Astrocyte (in vitro differentiated cells and primary cell): ENCODE results near the gene OTULINL. TPM values are rescaled to one million over a fixed set of nuclear protein-coding genes. Genes with fewer than 3 reads are reported as not detected.

Source experiments
- DNase-seq: peaks from one replicate; pipeline ENCODE4 v3.0.0-alpha.2; 2010; ENCODE audit warnings: low read depth
- FAIRE-seq: peaks from 2 replicates; lab custom pipeline; 2011; peaks lifted over from hg19 to GRCh38; lab: Jason Lieb, UNC
- H2AFZ ChIP-seq: 2 replicates; pipeline ENCODE4 v1.6.0; 2012; ENCODE audit warnings: low read depth, low read length, inconsistent platforms
- H3K27ac ChIP-seq: 2 replicates; pipeline ENCODE4 v1.5.1; 2011; ENCODE audit warnings: low read depth, low read length, inconsistent platforms
- H3K27me3 ChIP-seq: 2 replicates; pipeline ENCODE4 v1.6.0; 2011; ENCODE audit warnings: low read length, inconsistent platforms; ENCODE audit not compliant: insufficient read depth
- H3K36me3 ChIP-seq: 2 replicates; pipeline ENCODE4 v1.5.1; 2011; ENCODE audit warnings: low read length, inconsistent platforms; ENCODE audit not compliant: insufficient read depth
- H3K4me1 ChIP-seq: 2 replicates; pipeline ENCODE4 v1.5.1; 2011; ENCODE audit warnings: low read length, inconsistent platforms; ENCODE audit not compliant: insufficient read depth
- H3K4me2 ChIP-seq: 2 replicates; pipeline ENCODE4 v1.6.0; 2012; ENCODE audit warnings: low read length, inconsistent platforms
- H3K4me3 ChIP-seq: 2 replicates; pipeline ENCODE4 v1.5.1; 2011; ENCODE audit warnings: low read depth, mild to moderate bottlenecking, low read length, inconsistent platforms; ENCODE audit not compliant: insufficient read depth
- H3K79me2 ChIP-seq: 2 replicates; pipeline ENCODE4 v1.6.0; 2012; ENCODE audit warnings: mild to moderate bottlenecking, low read length, inconsistent platforms; ENCODE audit not compliant: insufficient read depth
- H3K9ac ChIP-seq: 2 replicates; pipeline ENCODE4 v1.6.0; 2012; ENCODE audit warnings: mild to moderate bottlenecking, low read length, inconsistent platforms
- H3K9me3 ChIP-seq: 2 replicates; pipeline ENCODE4 v1.5.1; 2012; ENCODE audit warnings: low read depth, mild to moderate bottlenecking, low read length, inconsistent platforms; ENCODE audit not compliant: insufficient read depth
- H4K20me1 ChIP-seq: 2 replicates; pipeline ENCODE4 v1.6.0; 2012; ENCODE audit warnings: low read length, inconsistent platforms; ENCODE audit not compliant: insufficient read depth
- H3K27ac Mint-ChIP-seq: one replicate; pipeline ENCODE4 v1.8.0; 2021; ENCODE audit warnings: mild to moderate bottlenecking, mixed read lengths; ENCODE audit not compliant: unreplicated experiment
- H3K27me3 Mint-ChIP-seq: one replicate; pipeline ENCODE4 v1.8.0; 2021; ENCODE audit warnings: low read depth, mixed read lengths; ENCODE audit not compliant: unreplicated experiment
- H3K36me3 Mint-ChIP-seq: one replicate; pipeline ENCODE4 v1.8.0; 2021; ENCODE audit warnings: low read depth, mixed read lengths; ENCODE audit not compliant: unreplicated experiment
- H3K4me1 Mint-ChIP-seq: one replicate; pipeline ENCODE4 v1.8.0; 2021; ENCODE audit warnings: low read depth, mixed read lengths; ENCODE audit not compliant: unreplicated experiment
- H3K4me3 Mint-ChIP-seq: one replicate; pipeline ENCODE4 v1.8.0; 2021; ENCODE audit warnings: mild to moderate bottlenecking, moderate library complexity, mixed read lengths; ENCODE audit not compliant: unreplicated experiment
- H3K9me3 Mint-ChIP-seq: one replicate; pipeline ENCODE4 v1.8.0; 2021; ENCODE audit warnings: mild to moderate bottlenecking, mixed read lengths; ENCODE audit not compliant: unreplicated experiment
- EZH2 ChIP-seq: IDR thresholded peaks from 2 replicates; pipeline ENCODE4 v1.6.1; 2012; ENCODE audit warnings: mild to moderate bottlenecking, low read length, inconsistent platforms; ENCODE audit not compliant: insufficient read depth
- total RNA-seq: library from RNA; stranded (reverse); gene quantifications from 2 replicates; pipeline ENCODE4 v1.2.1, GENCODE V29; 2021
- TF ChIP-seq, protein P1 (sequence below): IDR thresholded peaks from 2 replicates; pipeline ENCODE4 v1.5.1; 2011; ENCODE audit warnings: low read depth, mild to moderate bottlenecking, inconsistent platforms, low read length, moderate library complexity; ENCODE audit not compliant: insufficient read depth

OTULINL gene
- total RNA-seq, 1 donor from 2014 or later = 2.8 TPM

DNA sequence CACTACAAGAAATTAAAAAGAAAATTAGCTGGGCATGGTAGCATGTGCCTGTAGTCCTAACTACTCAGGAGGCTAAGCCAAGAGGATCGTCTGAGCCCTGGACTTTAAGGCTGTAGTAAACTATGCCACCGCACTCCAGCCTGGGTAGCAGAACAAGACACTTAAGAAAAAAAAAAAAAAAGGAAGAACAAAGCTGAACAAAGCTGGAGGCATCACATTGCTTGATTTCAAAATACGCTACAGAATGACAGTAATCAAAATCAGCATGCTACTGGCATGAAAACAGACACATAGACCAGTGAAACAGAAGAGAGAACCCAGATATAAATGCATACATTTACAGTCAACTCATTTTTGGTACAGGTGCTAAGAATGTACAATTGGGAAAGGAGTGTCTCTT lies 68.5 kb downstream of the OTULINL start:
- Histone ChIP-seq H3K79me2 (no peaks in the 10 kb centered on the region), H3K9ac (no peak overlapping the region), H3K9me3 (no peaks in the 10 kb centered on the region), H3K4me1 (no peaks in the 10 kb centered on the region), H3K4me2 (no peak overlapping the region), H4K20me1 (no peaks in the 10 kb centered on the region), H3K36me3 (no peaks in the 10 kb centered on the region), H3K27ac (no peak overlapping the region), H3K4me3 (no peak overlapping the region), H2AFZ (no peak overlapping the region), H3K27me3 (peaks cover 6% of the 10 kb centered on the region)
- no peak overlapping the region for H3K27ac Mint-ChIP-seq
- H3K27me3 Mint-ChIP-seq = peaks cover 18% of the 10 kb centered on the region
- peaks cover 4% of the 10 kb centered on the region for H3K4me1 Mint-ChIP-seq
- H3K4me3 Mint-ChIP-seq = no peak overlapping the region
- no peak for DNase-seq
- no peaks in the 10 kb centered on the region for H3K9me3 Mint-ChIP-seq
- FAIRE-seq = no peak
- no peak for TF ChIP-seq EZH2
- TF ChIP-seq, protein P1, sequence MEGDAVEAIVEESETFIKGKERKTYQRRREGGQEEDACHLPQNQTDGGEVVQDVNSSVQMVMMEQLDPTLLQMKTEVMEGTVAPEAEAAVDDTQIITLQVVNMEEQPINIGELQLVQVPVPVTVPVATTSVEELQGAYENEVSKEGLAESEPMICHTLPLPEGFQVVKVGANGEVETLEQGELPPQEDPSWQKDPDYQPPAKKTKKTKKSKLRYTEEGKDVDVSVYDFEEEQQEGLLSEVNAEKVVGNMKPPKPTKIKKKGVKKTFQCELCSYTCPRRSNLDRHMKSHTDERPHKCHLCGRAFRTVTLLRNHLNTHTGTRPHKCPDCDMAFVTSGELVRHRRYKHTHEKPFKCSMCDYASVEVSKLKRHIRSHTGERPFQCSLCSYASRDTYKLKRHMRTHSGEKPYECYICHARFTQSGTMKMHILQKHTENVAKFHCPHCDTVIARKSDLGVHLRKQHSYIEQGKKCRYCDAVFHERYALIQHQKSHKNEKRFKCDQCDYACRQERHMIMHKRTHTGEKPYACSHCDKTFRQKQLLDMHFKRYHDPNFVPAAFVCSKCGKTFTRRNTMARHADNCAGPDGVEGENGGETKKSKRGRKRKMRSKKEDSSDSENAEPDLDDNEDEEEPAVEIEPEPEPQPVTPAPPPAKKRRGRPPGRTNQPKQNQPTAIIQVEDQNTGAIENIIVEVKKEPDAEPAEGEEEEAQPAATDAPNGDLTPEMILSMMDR = no peak
- no peaks in the 10 kb centered on the region for H3K36me3 Mint-ChIP-seq

DNA sequence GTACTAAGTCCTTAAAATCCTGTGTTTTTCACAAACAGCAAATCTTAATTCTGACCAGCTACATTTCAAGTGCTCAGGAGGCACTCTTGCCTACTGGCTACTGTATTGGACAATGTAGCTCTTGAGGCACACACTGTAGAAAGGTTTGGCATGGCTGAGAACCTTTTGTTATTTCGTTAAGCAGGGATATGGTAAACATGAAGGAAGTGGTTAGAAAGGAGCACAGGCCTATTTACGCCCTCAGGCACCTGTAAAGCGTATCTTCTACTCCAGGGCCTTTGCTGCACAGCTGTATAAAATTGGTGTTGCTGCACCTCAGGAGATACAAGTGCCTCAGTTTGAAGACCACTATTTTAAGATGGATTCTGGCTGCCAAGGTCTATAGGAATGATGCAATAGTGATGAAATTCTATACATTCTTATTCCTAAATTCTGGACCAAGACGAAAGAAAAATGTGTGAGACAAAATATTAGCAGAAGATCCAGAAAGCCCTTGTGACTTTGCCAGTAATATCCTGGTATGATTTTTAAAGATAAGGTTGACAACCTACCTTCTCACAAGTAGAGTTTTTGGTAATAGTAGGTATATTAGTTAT lies 73.7 kb downstream of the OTULINL start:
- Histone ChIP-seq H3K4me1 (peaks cover 4% of the 10 kb centered on the region), H3K36me3 (no peaks in the 10 kb centered on the region), H3K9me3 (no peaks in the 10 kb centered on the region), H3K27me3 (peaks cover 8% of the 10 kb centered on the region), H2AFZ (no peak overlapping the region), H4K20me1 (no peaks in the 10 kb centered on the region), H3K9ac (no peak overlapping the region), H3K4me2 (no peak overlapping the region), H3K4me3 (no peak overlapping the region), H3K27ac (no peak overlapping the region), H3K79me2 (no peaks in the 10 kb centered on the region)
- Mint-ChIP-seq H3K27me3 (peaks cover 11% of the 10 kb centered on the region), H3K27ac (no peak overlapping the region), H3K9me3 (no peaks in the 10 kb centered on the region), H3K36me3 (no peaks in the 10 kb centered on the region), H3K4me3 (no peak overlapping the region), H3K4me1 (no peaks in the 10 kb centered on the region)
- DNase-seq = no peak
- TF ChIP-seq, protein P1 = no peak
- no peak for TF ChIP-seq EZH2
- no peak for FAIRE-seq

DNA sequence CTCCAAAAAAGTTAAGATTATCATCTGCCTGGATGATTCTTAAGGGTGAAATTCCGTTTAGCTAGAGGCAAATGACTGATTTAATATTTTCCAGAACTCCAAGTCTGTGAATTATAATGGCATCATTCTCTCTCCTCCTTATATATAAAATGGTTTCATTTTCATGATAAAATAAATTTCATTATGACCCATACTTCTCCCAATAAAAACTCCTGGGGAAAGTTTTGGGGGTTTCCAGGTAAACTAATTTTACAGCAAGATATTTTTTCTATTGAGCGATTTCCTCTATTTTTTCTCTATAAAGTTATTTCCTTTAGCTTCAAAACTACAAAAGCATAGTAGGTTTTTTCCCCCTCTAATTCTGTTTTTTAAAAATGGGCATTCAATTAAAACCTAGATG lies 75.3 kb downstream of the OTULINL start:
- Histone ChIP-seq H3K27me3 (peaks cover 8% of the 10 kb centered on the region), H3K4me1 (peaks cover 4% of the 10 kb centered on the region), H2AFZ (no peak overlapping the region), H3K27ac (no peak overlapping the region), H3K4me3 (no peak overlapping the region), H3K79me2 (no peaks in the 10 kb centered on the region), H4K20me1 (no peaks in the 10 kb centered on the region), H3K36me3 (no peaks in the 10 kb centered on the region), H3K9ac (no peak overlapping the region), H3K4me2 (no peak overlapping the region), H3K9me3 (no peaks in the 10 kb centered on the region)
- Mint-ChIP-seq H3K4me1 (peaks cover 3% of the 10 kb centered on the region), H3K4me3 (no peak overlapping the region), H3K27me3 (peaks cover 11% of the 10 kb centered on the region), H3K27ac (no peak overlapping the region), H3K9me3 (no peaks in the 10 kb centered on the region), H3K36me3 (no peaks in the 10 kb centered on the region)
- TF ChIP-seq, protein P1 = no peak
- TF ChIP-seq EZH2 = no peak
- DNase-seq = no peak
- no peak for FAIRE-seq
